HG03439 (cell line): ENCODE measurements around the gene KDM4B.
"Not testable (repeated sequence)": the region's sequence is repeated elsewhere in the genome, so short reads cannot be mapped to it uniquely, and the experiment has no call there.

Experiments
- ATAC-seq: cut with Tn5 transposase; IDR thresholded peaks from one replicate; pipeline ENCODE4 v1.9.1; 2021; ENCODE audit warnings: mild to moderate bottlenecking, moderate library complexity; ENCODE audit not compliant: unreplicated experiment

The KDM4B gene

GRCh38 chr19:4968462-4969291 is at the start of gene KDM4B:
KDM4B (plus strand) TSS chr19:4969113; CDS start chr19:5032891, 63,778 bp downstream.
- peak; percentile 89 for ATAC-seq

GRCh38 chr19:4922530-4923275 is 46.2 kb upstream of the KDM4B start:
- no peak for ATAC-seq

- ATAC-seq, result no peak
These were observed 45.6 kb upstream of the KDM4B start for GRCh38 chr19:4923276-4923747.

- ATAC-seq, result no peak
These were observed 39.7 kb upstream of the KDM4B start for GRCh38 chr19:4929186-4929585.

DNA sequence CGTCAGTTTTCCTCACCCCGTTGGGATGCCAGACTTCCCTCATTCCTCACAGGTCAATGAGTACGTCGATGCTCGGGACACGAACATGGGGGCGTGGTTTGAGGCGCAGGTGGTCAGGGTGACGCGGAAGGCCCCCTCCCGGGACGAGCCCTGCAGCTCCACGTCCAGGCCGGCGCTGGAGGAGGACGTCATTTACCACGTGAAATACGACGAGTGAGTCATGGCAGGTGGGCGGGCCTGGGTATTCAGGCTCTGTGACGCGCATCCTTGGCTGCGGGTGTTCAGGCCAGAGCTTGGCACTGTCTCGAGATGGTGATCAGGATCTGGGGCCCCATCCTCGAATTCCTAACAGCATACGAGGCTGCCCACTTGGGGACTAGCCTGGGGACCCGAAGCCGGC is 38.2 kb upstream of the KDM4B start:
- ATAC-seq, result no peak

DNA sequence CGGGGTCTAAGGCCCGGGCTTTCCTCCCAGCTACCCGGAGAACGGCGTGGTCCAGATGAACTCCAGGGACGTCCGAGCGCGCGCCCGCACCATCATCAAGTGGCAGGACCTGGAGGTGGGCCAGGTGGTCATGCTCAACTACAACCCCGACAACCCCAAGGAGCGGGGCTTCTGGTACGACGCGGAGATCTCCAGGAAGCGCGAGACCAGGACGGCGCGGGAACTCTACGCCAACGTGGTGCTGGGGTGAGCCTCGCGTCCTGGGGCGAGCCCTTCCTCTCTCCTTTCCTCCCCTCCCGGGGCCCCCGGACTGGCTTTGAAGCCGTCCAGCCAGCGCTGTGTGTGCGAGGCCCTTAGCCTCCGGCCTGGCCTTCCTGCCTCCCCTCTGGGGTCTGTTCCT is 36.2 kb upstream of the KDM4B start:
- no peak for ATAC-seq

DNA sequence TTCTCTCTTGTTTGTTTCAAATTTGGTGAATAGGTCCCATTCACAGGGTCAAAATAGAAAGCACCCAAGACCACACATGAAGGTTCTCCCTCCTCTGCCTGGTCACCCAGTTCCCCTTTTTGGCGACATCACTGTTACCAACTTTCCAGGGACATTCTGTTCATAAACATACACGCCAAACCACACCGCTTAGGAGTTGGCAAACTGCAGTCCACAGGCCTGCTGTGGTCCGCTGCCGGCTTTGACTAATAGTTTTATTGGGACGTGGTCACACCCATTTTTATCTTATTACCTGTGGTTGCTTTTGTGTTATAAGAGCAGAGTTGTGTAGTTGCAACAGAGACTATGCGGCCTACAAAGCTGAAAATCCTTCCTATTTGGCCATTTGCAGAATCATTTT is 35.4 kb upstream of the KDM4B start:
- no peak for ATAC-seq

- ATAC-seq, result no peak
These were observed 33.5 kb upstream of the KDM4B start for GRCh38 chr19:4935444-4935843.

DNA sequence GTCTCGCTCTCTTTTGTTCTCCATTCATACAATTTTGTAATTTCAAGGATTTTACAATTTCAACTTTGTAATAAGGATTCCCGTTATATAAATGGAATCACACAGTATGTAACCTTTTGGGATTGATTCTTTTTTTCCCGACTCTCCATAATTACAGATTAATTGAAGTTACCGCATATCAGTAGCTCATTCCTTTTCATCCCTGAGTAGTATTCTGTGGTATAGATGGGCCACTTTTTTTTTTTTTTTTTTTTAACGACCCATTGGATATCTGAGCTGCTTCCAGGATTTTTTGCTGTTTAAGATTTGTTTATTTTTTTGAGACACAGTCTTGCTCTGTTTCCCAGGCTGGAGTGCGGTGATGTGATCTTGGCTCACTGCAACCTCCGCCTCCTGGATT is 31.9 kb upstream of the KDM4B start:
- no peak for ATAC-seq

DNA sequence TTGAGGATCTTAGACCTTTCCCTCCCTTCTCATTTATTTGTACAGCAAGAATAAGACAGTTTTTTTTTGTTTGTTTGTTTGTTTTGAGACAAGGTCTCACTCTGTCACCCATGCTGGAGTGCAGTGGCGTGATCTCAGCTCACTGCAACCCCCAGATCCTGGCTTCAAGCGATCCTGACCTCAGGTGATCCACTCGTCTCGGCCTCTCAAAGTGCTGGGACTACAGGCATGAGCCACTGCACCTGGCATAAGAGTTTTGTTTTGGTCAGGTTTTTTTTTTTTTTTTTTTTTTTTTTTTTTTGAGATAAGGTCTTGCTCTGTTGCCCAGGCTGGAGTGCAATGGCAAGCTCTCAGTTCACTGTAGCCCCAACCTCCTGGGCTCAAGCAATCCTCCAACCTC is 30.5 kb upstream of the KDM4B start:
- ATAC-seq, result not testable (repeated sequence)

DNA sequence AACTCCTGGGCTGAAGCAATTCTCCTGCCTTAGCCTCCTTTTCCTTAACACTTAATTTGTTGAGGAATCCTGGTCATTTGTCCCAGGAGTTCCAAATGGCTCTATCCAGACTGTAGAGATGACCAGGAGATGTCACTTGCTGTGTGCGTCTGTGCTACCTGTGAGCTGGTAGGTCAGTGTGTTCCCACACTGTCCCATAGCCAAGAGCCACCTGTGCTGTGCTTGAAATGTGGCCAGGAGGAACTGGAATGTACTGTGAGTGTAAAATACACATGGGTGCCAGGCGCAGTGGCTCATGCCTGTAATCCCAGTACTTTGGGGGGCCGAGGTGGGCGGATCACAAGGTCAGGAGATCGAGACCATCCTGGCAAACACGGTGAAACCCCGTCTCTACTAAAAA is 29.4 kb upstream of the KDM4B start:
- ATAC-seq, result no peak

GRCh38 chr19:4941638-4942169 is 27.2 kb upstream of the KDM4B start:
- ATAC-seq, result not testable (repeated sequence)

- not testable (repeated sequence) for ATAC-seq
These were observed 18.3 kb upstream of the KDM4B start for GRCh38 chr19:4950650-4951049.

DNA sequence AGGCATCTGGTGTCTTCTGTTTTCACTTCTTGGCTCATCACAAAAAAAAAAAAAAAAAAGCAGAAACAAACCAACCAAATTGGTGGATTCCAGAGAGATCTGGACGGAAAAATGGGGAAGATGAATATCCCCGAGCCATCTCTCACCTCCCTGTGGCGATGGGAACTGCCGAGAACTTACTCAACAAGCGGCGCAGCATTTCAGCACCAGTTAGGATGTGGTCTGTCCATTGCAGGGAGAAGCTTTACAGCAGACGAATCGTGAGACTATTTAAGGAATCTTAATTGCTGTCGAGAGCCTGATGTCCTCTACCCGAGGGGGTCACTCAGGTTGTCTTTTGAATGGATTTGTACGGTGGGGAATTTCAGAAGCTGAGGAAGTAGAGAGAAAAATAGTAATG is 17.3 kb upstream of the KDM4B start:
- no peak for ATAC-seq

GRCh38 chr19:4952945-4953344 is 16.0 kb upstream of the KDM4B start:
- ATAC-seq, result no peak

GRCh38 chr19:4954320-4955149 is 14.4 kb upstream of the KDM4B start:
- ATAC-seq, result not testable (repeated sequence)

GRCh38 chr19:4955274-4955673 is 13.6 kb upstream of the KDM4B start:
- no peak for ATAC-seq

GRCh38 chr19:4957981-4958380 is 10.9 kb upstream of the KDM4B start:
- no peak for ATAC-seq

DNA sequence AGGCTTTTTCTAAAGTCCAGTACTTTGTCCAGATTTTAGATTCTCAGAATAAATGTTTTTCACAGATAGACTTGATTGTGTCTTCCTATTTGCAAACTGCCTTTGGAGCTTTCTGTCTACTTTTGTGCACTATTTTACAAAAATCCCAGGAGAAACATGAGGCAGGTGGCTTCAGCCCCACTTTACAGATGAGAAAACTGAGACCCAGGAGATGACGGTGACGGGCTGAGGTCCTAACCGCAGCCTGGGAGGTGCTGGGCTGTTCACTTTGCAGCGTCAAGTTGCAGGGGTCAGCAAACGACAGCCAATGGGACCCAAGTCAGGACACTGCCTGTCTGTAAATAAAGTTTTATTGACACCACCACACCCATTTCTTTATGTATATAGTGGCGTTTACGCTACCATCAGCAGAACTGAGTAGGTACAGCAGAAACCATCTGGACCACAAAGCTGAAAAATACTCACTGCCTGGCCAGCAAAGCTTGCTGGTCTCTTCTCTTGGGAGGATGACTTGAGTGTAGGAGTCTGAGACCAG is 6.8 kb upstream of the KDM4B start:
- ATAC-seq, result no peak

DNA sequence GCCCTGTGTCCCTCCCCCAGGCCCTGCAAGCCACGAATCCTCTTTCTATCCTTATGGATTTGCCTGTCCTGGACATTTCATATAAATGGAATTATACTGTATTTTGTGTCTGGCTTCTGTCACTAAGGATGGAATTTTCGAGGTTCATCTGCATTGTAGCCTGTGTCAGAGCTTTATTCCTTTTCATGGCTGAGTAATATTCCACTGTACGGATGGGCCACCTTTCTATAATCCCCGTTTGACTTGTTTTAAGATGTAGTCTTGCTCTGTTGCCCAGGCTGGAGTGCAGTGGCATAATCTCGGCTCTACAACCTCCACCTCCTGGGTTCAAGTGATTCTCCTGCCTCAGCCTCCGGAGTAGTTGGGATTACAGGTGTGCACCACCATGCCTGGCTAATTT is 3.9 kb upstream of the KDM4B start:
- ATAC-seq, result no peak

DNA sequence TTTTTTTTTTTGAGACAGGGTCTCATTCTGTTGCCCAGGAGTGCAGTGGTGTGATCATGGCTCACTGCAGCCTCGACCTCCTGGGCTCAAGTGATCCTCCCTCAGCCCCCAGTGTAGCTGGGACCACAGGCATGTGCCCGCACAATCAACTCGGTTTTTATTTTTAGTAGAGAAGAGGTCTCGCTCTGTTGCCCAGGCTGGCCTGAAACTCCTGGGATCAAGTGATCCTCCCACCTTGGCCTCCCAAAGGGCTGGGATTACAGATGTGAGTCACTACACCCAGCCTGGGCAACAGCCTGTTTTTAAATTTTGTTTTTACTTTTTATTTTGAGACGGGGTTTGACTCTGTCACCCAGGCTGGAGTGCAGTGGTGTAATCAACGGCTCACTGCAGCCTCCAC is 2.3 kb upstream of the KDM4B start:
- no peak for ATAC-seq
